GM23338 (cell line): ENCODE data around the gene SULT1B1. TPM values are rescaled to one million over a fixed set of nuclear protein-coding genes. Genes with fewer than 3 reads are reported as not detected.

Source experiments
- ATAC-seq: fragments of 200-7000 bp; cut with Tn5 transposase; 3 replicates; pipeline ENCODE4 v1.9.1; 2020
- DNase-seq: peaks from one replicate; pipeline ENCODE4 v3.0.0-alpha.2; 2015; ENCODE audit warnings: low spot score
- H2AFZ ChIP-seq: fragments of 200-600 bp; sonication (generic); 2 replicates; pipeline ENCODE4 v1.8.0; 2016; ENCODE audit warnings: antibody characterized with exemption, mild to moderate bottlenecking, moderate library complexity
- H3F3A ChIP-seq: fragments of 200-600 bp; sonication (generic); replicated peaks from 2 replicates; pipeline ENCODE4 v1.8.0; 2017; ENCODE audit warnings: antibody characterized with exemption, mixed run types, low read depth
- H3K27ac ChIP-seq: fragments of 200-600 bp; sonication (generic); 2 replicates; pipeline ENCODE4 v1.6.1; 2016; ENCODE audit warnings: low read depth
- H3K27me3 ChIP-seq: fragments of 200-600 bp; sonication (generic); 2 replicates; pipeline ENCODE4 v1.8.0; 2016; ENCODE audit warnings: mild to moderate bottlenecking, mixed run types, moderate library complexity; ENCODE audit not compliant: insufficient read depth
- H3K36me3 ChIP-seq: fragments of 200-600 bp; sonication (generic); 2 replicates; pipeline ENCODE4 v1.8.0; 2016; ENCODE audit warnings: mild to moderate bottlenecking; ENCODE audit not compliant: insufficient read depth
- H3K4me1 ChIP-seq: fragments of 200-600 bp; sonication (generic); 2 replicates; pipeline ENCODE4 v1.8.0; 2016; ENCODE audit warnings: mild to moderate bottlenecking, moderate library complexity; ENCODE audit not compliant: insufficient read depth
- H3K4me2 ChIP-seq: fragments of 200-600 bp; sonication (generic); 2 replicates; pipeline ENCODE4 v1.7.1; 2017; ENCODE audit warnings: mixed run types
- H3K4me3 ChIP-seq: fragments of 200-600 bp; sonication (generic); 2 replicates; pipeline ENCODE4 v1.6.1; 2016; ENCODE audit warnings: mixed run types
- H3K79me2 ChIP-seq: fragments of 200-600 bp; sonication (generic); replicated peaks from 2 replicates; pipeline ENCODE4 v1.8.0; 2017; ENCODE audit warnings: mild to moderate bottlenecking; ENCODE audit not compliant: insufficient read depth
- H3K9me2 ChIP-seq: fragments of 200-600 bp; sonication (generic); 2 replicates; pipeline ENCODE4 v1.8.0; 2017; ENCODE audit not compliant: insufficient read depth
- H4K20me1 ChIP-seq: fragments of 200-600 bp; sonication (generic); replicated peaks from 2 replicates; pipeline ENCODE4 v1.8.0; 2017; ENCODE audit warnings: mild to moderate bottlenecking; ENCODE audit not compliant: insufficient read depth
- H3K27ac Mint-ChIP-seq: 2 replicates; pipeline ENCODE4 v1.8.0; 2020; ENCODE audit warnings: inconsistent platforms, mild to moderate bottlenecking, moderate library complexity, mixed read lengths
- H3K27me3 Mint-ChIP-seq: 3 replicates; pipeline ENCODE4 v1.8.0; 2022; ENCODE audit warnings: low read depth, mild to moderate bottlenecking, moderate library complexity, mixed read lengths, inconsistent platforms; ENCODE audit not compliant: insufficient read depth, poor library complexity
- H3K36me3 Mint-ChIP-seq: 3 replicates; pipeline ENCODE4 v1.8.0; 2021; ENCODE audit warnings: low read depth, mild to moderate bottlenecking, inconsistent platforms, moderate library complexity, mixed read lengths
- H3K4me1 Mint-ChIP-seq: 3 replicates; pipeline ENCODE4 v1.8.0; 2020; ENCODE audit warnings: mild to moderate bottlenecking, inconsistent platforms, mixed read lengths
- H3K4me3 Mint-ChIP-seq: 3 replicates; pipeline ENCODE4 v1.8.0; 2021; ENCODE audit warnings: moderate library complexity, mild to moderate bottlenecking, inconsistent platforms, mixed read lengths
- H3K9me3 Mint-ChIP-seq: 3 replicates; pipeline ENCODE4 v1.8.0; 2020; ENCODE audit warnings: moderate library complexity, mild to moderate bottlenecking, inconsistent platforms, mixed read lengths
- CREB1 ChIP-seq: fragments of 250-450 bp; sonication (Bioruptor Pico); IDR thresholded peaks from 2 replicates; pipeline ENCODE4 v1.5.0; 2020; ENCODE audit warnings: low read depth, mild to moderate bottlenecking, moderate library complexity
- CTCF ChIP-seq, 2 experiments: fragments of 200-600 bp in 1 of 2; sonication (generic) in 1 of 2; conservative IDR thresholded peaks; 2 replicates each; pipeline versions ENCODE4 v1.5.1 to v1.6.1; 2016 to 2017; ENCODE audit warnings: antibody characterized with exemption in 2 of 2, low read depth in 2 of 2, mild to moderate bottlenecking in 2 of 2, moderate library complexity in 1 of 2
- ETS1 ChIP-seq: IDR thresholded peaks from 2 replicates; pipeline ENCODE4 v1.6.1; 2016; ENCODE audit warnings: antibody characterized with exemption
- EZH2 ChIP-seq: fragments of 200-600 bp; sonication (generic); IDR thresholded peaks from one replicate; pipeline ENCODE4 v1.8.0; 2017; ENCODE audit warnings: antibody characterized with exemption, mild to moderate bottlenecking, low read depth; ENCODE audit not compliant: unreplicated experiment
- EZH2phosphoT487 ChIP-seq: fragments of 200-600 bp; sonication (generic); IDR thresholded peaks from one replicate; pipeline ENCODE4 v1.8.1; 2018; ENCODE audit warnings: antibody characterized with exemption; ENCODE audit not compliant: unreplicated experiment
- JUNB ChIP-seq: IDR thresholded peaks from one replicate; pipeline ENCODE4 v1.6.1; 2016; ENCODE audit warnings: antibody characterized with exemption; ENCODE audit not compliant: unreplicated experiment
- NANOG ChIP-seq: IDR thresholded peaks from 2 replicates; pipeline ENCODE4 v1.6.1; 2016; ENCODE audit warnings: antibody characterized with exemption, borderline replicate concordance
- POLR2AphosphoS5 ChIP-seq: IDR thresholded peaks from 2 replicates; pipeline ENCODE4 v1.6.1; 2016; ENCODE audit warnings: antibody characterized with exemption, low read depth
- REST ChIP-seq: IDR thresholded peaks from one replicate; pipeline ENCODE4 v1.6.1; 2018; ENCODE audit warnings: antibody characterized with exemption; ENCODE audit not compliant: unreplicated experiment
- STAT1 ChIP-seq: IDR thresholded peaks from one replicate; pipeline ENCODE4 v1.6.1; 2016; ENCODE audit warnings: antibody characterized with exemption; ENCODE audit not compliant: unreplicated experiment
- ZNF114 ChIP-seq: fragments of 250-450 bp; sonication (Bioruptor Pico); IDR thresholded peaks from 2 replicates; pipeline ENCODE4 v1.5.0; 2020; ENCODE audit warnings: mild to moderate bottlenecking, moderate library complexity
- ZNF331 ChIP-seq: fragments of 250-450 bp; sonication (Bioruptor Pico); IDR thresholded peaks from 2 replicates; pipeline ENCODE4 v1.5.0; 2020; ENCODE audit warnings: low read depth, mild to moderate bottlenecking, moderate library complexity
- ZNF462 ChIP-seq: fragments of 250-450 bp; sonication (Bioruptor Pico); IDR thresholded peaks from 2 replicates; pipeline ENCODE4 v1.5.0; 2020; ENCODE audit warnings: mild to moderate bottlenecking, moderate library complexity
- polyA plus RNA-seq: library from polyadenylated mRNA; unstranded; fragments of >200 nt; fragmentation: Nextera tagmentation; extraction: Ambion mirVana; gene quantifications from 2 replicates; pipeline ENCODE4 v1.2.1, GENCODE V29; 2016
- total RNA-seq: library from RNA; depleted of rRNA; stranded (reverse); fragments of >200 nt; shearing (Covaris generic); gene quantifications from 2 replicates; pipeline ENCODE4 v1.2.3, GENCODE V29; 2014

The SULT1B1 gene
- total and polyA plus RNA-seq, 2 experiments from 2014 or later = not detected

- ATAC-seq (no peak), DNase-seq (no peak)
- no peaks in the 10 kb centered on the region for H3K27me3 ChIP-seq
- Mint-ChIP-seq H3K4me1 (peaks cover 13% of the 10 kb centered on the region), H3K27ac (no peak overlapping the region), H3K27me3 (no peaks in the 10 kb centered on the region), H3K36me3 (no peaks in the 10 kb centered on the region; the same call in 2 of the 3 replicates), H3K4me3 (no peak overlapping the region), H3K9me3 (no peaks in the 10 kb centered on the region)
- peaks cover 18% of the 10 kb centered on the region for H3K4me1 ChIP-seq
- H4K20me1 ChIP-seq = no peaks in the 10 kb centered on the region
- no peaks in the 10 kb centered on the region for H3K36me3 ChIP-seq
- no peak overlapping the region for H3K27ac ChIP-seq
- TF ChIP-seq EZH2phosphoT487 (no peak), EZH2 (no peak), POLR2AphosphoS5 (no peak), CTCF (conservative IDR thresholded peaks at IDR 0.05; ENCODE audit: low read depth in 2 of 2) (no peak), REST (no peak), ZNF462 (no peak), CREB1 (CRISPR knock-in tag) (no peak), ETS1 (no peak), ZNF114 (CRISPR knock-in tag) (no peak), ZNF331 (CRISPR knock-in tag) (no peak), JUNB (no peak), STAT1 (no peak), NANOG (no peak)
- no peaks in the 10 kb centered on the region for H3K79me2 ChIP-seq
- no peaks in the 10 kb centered on the region for H3F3A ChIP-seq
- no peak overlapping the region for H2AFZ ChIP-seq
- no peak overlapping the region for H3K4me3 ChIP-seq
- H3K9me2 ChIP-seq = no peaks in the 10 kb centered on the region
- H3K4me2 ChIP-seq = no peak overlapping the region
Observed at GRCh38 chr4:69716654-69717053, 43.8 kb downstream of the SULT1B1 start.
